Suprapubic skin (tissue), 3 donors: ENCODE measurements around the gene PRPS1L1.

Source experiments
- POLR2A ChIP-seq, 2 donors: fragments of 450-650 bp; IDR thresholded peaks; one replicate each; pipeline ENCODE4 v1.6.1; 2017; ENCODE audit warnings: antibody characterized with exemption in 2 of 2, mild to moderate bottlenecking in 2 of 2, moderate library complexity in 2 of 2
- TF ChIP-seq, protein P1 (sequence below), 2 donors: fragments of 200-600 bp in 1 of 2; fragments of 450-650 bp in 1 of 2; sonication (generic) in 1 of 2; IDR thresholded peaks; one replicate each; pipeline ENCODE4 v1.5.1; 2016 to 2019; ENCODE audit warnings: antibody characterized with exemption in 2 of 2, mild to moderate bottlenecking in 1 of 2, moderate library complexity in 1 of 2

DNA sequence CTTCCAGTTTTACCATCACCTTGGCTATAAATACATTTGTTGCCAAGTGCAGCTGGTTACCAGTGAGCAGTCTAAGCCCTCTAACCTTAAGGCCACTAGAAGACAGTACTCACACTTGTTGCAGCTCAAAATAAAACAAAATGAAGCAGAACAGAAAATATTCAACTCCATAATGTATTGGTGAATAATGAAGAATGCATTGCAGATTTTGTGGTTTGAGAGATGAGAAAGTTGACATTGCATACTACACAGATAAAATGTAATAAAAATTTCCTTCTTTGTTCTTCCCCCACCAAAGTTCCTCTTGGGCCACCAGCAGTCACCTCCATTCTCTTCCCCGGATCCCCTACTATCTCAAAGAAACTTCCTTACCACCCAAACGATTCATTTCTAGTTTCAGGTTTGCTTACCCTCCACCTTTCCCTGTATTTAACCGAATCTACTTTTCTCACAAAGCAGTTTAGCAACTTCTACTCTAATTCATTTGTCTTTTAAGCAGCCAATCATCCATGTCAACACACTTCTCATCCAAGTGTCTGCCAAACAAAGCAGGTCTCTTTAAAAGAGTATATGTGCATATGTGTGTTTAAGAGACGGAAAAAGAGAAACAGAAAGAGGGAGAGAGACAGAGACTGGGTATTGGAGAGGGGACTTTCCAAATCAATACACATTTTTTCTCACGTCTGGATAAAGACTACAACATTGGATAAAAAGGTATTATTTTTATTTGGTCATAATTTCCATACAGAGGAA is 35.7 kb upstream of the PRPS1L1 start:
- TF ChIP-seq, protein P1, sequence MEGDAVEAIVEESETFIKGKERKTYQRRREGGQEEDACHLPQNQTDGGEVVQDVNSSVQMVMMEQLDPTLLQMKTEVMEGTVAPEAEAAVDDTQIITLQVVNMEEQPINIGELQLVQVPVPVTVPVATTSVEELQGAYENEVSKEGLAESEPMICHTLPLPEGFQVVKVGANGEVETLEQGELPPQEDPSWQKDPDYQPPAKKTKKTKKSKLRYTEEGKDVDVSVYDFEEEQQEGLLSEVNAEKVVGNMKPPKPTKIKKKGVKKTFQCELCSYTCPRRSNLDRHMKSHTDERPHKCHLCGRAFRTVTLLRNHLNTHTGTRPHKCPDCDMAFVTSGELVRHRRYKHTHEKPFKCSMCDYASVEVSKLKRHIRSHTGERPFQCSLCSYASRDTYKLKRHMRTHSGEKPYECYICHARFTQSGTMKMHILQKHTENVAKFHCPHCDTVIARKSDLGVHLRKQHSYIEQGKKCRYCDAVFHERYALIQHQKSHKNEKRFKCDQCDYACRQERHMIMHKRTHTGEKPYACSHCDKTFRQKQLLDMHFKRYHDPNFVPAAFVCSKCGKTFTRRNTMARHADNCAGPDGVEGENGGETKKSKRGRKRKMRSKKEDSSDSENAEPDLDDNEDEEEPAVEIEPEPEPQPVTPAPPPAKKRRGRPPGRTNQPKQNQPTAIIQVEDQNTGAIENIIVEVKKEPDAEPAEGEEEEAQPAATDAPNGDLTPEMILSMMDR (IDR thresholded peaks at IDR 0.05): no peak
- TF ChIP-seq POLR2A (IDR thresholded peaks at IDR 0.05): no peak
